Measurements from ENCODE around the gene SLC35F4. TPM values are rescaled to one million over a fixed set of nuclear protein-coding genes. Genes with fewer than 3 reads are reported as not detected.

SLC35F4 gene
- total and polyA plus RNA-seq, 2 of the 8 experiments (the other 6 are each of a cell fraction or from before 2014, with no cell fraction given), result not detected

GRCh38 chr14:57865403-57866198 lies at the start of gene SLC35F4 (continued):
- TF ChIP-seq CHD7 (IDR thresholded peaks at IDR 0.05; ENCODE audit: insufficient replicate concordance, low read length) (no peak), JUN (IDR thresholded peaks at IDR 0.05; ENCODE audit: low read depth, low read length) (no peak), TAF7 (optimal IDR thresholded peaks at IDR 0.05; ENCODE audit: borderline replicate concordance, low read depth, low read length) (peak; percentile 83), EGR1 (IDR thresholded peaks at IDR 0.05; ENCODE audit: borderline replicate concordance, low read depth, low read length) (0 out of 2 replicates have a peak, but pooled peaks have one; percentile 14), MAX (IDR thresholded peaks at IDR 0.05) (peak; percentile 61; the same call in 1 of the 2 replicates), HDAC6 (IDR thresholded peaks at IDR 0.05; ENCODE audit: low read depth, low read length) (no peak), CBX8 (IDR thresholded peaks at IDR 0.05; ENCODE audit: borderline replicate concordance, low read depth, low read length) (no peak), CEBPB (IDR thresholded peaks at IDR 0.05; ENCODE audit: low read depth, low read length) (no peak), SUZ12 (IDR thresholded peaks at IDR 0.05; ENCODE audit: low read length) (peak; percentile 45; the same call in 1 of the 2 replicates)
